BJ (cell line): Measurements from ENCODE around the gene ITGAL. TPM values are rescaled to one million over a fixed set of nuclear protein-coding genes. Genes with fewer than 3 reads are reported as not detected.
"Not testable (repeated sequence)": the region's sequence is repeated elsewhere in the genome, so short reads cannot be mapped to it uniquely, and the experiment has no call there.

Source experiments
- CTCF ChIA-PET: fragments of 350-600 bp; formaldehyde crosslinking; extraction: SDS; loops from one replicate; lab custom pipeline; 2021; ENCODE audit warnings: antibody characterized with exemption, inconsistent platforms; lab: Yijun Ruan, JAX
- POLR2A ChIA-PET: fragments of 300-600 bp; sonication (Branson Sonifier 250); formaldehyde crosslinking; extraction: SDS; loops from one replicate; lab custom pipeline; 2021; ENCODE audit warnings: antibody characterized with exemption; lab: Charles Lee
- DNase-seq: peaks from one replicate; pipeline ENCODE4 v3.0.0-alpha.2; 2011; ENCODE audit warnings: low read depth
- H3K27me3 ChIP-seq: 2 replicates; pipeline ENCODE4 v1.6.0; 2011; ENCODE audit warnings: low read length; ENCODE audit not compliant: control insufficient read depth, insufficient read depth
- H3K36me3 ChIP-seq: 2 replicates; pipeline ENCODE4 v1.5.1; 2011; ENCODE audit warnings: low read length; ENCODE audit not compliant: control insufficient read depth, insufficient read depth
- H3K4me3 ChIP-seq: 2 replicates; pipeline ENCODE4 v1.5.1; 2011; ENCODE audit warnings: low read depth, mild to moderate bottlenecking, control low read depth, low read length
- polyA plus RNA-seq: library from polyadenylated mRNA; depleted of rRNA; stranded (reverse); fragments of >200 nt; gene quantifications from 2 replicates; pipeline ENCODE4 v1.2.3, GENCODE V29; 2011
- TF ChIP-seq, protein P1 (sequence below): IDR thresholded peaks from 2 replicates; pipeline ENCODE4 v1.5.1; 2011; ENCODE audit warnings: low read depth, mild to moderate bottlenecking, control low read depth, inconsistent platforms, low read length, moderate library complexity; ENCODE audit not compliant: insufficient read depth

Gene ITGAL
- polyA plus RNA-seq, 1 experiment, result 0.06 TPM

DNA sequence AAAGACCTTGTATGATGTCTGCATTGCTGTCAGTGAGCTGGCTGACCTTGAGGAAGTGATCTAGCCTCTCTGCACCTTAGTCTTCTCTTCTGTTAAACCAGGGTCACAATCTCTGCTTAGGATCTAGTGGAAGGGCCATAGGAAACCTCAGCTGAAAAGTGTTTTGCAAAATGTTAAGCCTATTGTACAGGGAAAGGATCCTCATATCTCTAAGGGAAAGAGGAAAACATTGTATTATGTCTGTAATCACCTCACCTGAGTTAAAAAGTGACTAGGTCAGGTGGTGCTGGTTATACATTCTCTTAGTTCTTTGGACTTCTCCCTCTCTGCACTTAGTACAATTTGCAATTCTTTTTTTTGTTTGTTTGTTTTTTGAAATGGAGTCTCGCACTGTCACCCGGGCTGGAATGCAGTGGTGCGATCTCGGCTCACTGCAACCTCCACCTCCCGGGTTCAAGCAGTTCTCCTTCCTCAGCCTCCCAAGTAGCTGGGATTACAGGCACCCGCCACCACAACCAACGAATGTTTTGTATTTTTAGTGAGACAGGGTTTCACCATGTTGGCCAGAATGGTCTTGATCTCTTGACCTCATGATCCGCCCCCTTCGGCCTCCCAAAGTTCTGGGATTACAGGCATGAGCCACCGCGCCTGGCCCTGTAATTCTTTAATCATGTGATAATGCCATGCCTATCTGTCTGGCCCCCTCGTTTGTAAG, 24.9 kb upstream of the ITGAL start:
- TF ChIP-seq, protein P1, sequence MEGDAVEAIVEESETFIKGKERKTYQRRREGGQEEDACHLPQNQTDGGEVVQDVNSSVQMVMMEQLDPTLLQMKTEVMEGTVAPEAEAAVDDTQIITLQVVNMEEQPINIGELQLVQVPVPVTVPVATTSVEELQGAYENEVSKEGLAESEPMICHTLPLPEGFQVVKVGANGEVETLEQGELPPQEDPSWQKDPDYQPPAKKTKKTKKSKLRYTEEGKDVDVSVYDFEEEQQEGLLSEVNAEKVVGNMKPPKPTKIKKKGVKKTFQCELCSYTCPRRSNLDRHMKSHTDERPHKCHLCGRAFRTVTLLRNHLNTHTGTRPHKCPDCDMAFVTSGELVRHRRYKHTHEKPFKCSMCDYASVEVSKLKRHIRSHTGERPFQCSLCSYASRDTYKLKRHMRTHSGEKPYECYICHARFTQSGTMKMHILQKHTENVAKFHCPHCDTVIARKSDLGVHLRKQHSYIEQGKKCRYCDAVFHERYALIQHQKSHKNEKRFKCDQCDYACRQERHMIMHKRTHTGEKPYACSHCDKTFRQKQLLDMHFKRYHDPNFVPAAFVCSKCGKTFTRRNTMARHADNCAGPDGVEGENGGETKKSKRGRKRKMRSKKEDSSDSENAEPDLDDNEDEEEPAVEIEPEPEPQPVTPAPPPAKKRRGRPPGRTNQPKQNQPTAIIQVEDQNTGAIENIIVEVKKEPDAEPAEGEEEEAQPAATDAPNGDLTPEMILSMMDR, result no peak
- ChIA-PET CTCF (interaction anchor here (0.7 to 2.8 kb wide), 6 partner anchors 38 to 168 kb away, joined by 3 to 13 read pairs (median 3); partner anchors contain the start of gene ZNF747), POLR2A (no interaction called here)
- no peaks in the 10 kb centered on the region for H3K27me3 ChIP-seq
- no peak overlapping the region for H3K4me3 ChIP-seq
- no peak for DNase-seq
- H3K36me3 ChIP-seq, result peaks cover 2% of the 10 kb centered on the region

DNA sequence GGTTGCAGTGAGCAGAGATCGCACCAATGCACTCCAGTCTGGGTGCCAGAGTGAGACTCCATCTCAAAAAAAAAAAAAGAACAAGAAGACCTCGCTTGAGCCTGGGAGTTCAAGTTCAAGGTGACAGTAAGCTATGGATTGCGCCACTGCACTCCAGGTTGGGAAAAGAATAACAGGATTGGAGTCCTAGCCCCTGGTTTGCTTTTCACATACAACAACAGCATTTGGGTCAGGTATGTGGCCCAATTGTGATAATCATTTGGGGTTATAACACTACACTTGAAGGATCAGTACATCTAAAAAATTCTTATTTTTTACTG, 23.5 kb upstream of the ITGAL start:
- H3K36me3 ChIP-seq, result peaks cover 2% of the 10 kb centered on the region; the same call in 1 of the 2 replicates
- ChIA-PET CTCF (interaction anchor here (0.6 to 2.8 kb wide), 23 partner anchors 9 to 244 kb away, joined by 3 to 13 read pairs (median 4); partner anchors contain the start of genes ZNF689 and ZNF747), POLR2A (no interaction called here)
- no peaks in the 10 kb centered on the region for H3K27me3 ChIP-seq
- no peak overlapping the region for H3K4me3 ChIP-seq
- TF ChIP-seq, protein P1, result no peak
- no peak for DNase-seq

DNA sequence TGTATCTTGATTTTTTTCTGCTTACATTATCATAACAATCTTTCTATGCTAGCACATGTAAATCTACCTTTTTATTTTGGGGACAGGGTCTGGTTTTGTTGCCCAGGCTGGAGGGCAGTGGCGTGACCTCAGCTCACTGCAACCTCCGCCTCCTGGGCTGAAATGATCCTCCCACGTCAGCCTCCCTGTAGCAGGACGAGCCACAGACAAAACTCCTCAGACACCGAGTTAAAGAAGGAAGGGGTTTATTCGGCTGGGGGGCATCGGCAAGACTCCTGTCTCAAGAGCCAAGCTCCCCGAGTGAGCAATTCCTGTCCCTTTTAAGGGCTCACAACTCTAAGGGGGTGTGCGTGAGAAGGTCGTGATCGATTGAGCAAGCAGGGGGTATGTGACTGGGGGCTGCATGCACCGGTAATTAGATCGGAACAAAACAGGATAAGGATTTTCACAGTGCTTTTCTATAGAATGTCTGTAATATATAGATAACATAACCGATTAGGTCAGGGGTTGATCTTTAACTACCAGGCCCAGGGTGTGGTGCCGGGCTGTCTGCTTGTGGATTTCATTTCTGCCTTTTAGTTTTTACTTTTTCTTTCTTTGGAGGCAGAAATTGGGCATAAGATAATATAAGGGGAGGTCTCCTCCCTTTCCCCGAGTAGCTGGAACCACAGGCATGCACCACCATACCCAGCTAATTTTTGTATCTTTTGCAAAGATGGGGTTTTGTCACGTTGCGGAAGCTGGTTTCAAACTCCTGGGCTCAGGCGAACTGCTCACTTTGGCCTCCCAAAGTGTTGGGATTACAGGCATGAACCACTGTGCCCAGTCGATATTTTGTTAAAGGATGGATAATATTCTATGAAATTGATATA, 19.6 kb upstream of the ITGAL start:
- CTCF ChIA-PET, DNase-seq, H3K4me3 ChIP-seq, POLR2A ChIA-PET, H3K36me3 ChIP-seq, H3K27me3 ChIP-seq: not testable (repeated sequence)

DNA sequence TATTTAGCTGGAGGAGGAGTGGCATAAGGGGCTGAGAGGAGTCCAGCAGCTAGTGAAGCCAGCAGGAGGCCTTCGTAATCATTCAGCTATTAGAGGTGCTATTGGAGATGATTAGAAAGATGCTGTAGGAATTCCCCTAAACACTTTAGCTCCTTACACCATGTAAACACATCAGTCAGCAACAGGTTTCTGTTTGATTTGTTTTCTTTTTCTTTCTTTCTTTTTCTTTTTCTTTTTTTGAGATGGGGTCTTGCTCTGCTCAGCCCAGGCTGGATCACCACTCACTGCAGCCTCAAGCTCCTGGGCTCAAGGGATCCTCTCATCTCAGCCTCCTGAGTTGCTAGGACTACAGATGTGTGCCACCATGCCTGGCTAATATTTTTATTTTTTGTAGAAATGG, 16.2 kb upstream of the ITGAL start:
- ChIA-PET POLR2A (no interaction called here), CTCF (interaction anchor here (1.0 to 1.6 kb wide), 3 partner anchors 10 to 173 kb away, joined by 3 to 4 read pairs (median 3); partner anchors contain the start of gene SEPHS2)
- TF ChIP-seq, protein P1, result no peak
- Histone ChIP-seq H3K36me3 (no peaks in the 10 kb centered on the region), H3K4me3 (no peak overlapping the region), H3K27me3 (peaks cover 2% of the 10 kb centered on the region)
- no peak for DNase-seq

DNA sequence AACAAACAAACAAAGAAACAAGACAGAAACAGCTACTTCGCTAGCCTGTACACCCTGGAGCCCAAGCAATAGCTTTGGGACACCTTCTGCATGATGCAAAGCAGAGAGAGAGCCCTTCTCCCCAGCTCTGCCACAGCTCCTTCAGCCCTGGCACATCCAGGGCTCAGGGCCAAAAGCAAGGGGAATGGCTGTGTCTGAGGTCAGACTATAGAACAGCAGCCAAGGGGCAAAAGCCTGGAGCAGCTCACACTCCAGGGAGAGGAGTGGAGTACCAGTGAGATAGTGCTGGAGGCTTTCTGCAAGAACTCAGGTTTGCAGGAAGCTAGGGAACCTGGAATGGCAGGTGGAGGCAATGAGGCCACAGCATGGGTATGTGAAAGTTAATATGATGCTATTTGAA, 15.3 kb upstream of the ITGAL start:
- DNase-seq, result no peak
- Histone ChIP-seq H3K36me3 (no peaks in the 10 kb centered on the region), H3K4me3 (no peak overlapping the region), H3K27me3 (peaks cover 2% of the 10 kb centered on the region)
- POLR2A ChIA-PET, result no interaction called here
- CTCF ChIA-PET, result interaction anchor here (1.0 to 1.7 kb wide), 3 partner anchors 8 to 172 kb away, joined by 3 to 10 read pairs (median 4); partner anchors contain the start of gene SEPHS2
- TF ChIP-seq, protein P1, result no peak
